IMR-90 (cell line): ENCODE results near the gene ALDOB. TPM values are rescaled to one million over a fixed set of nuclear protein-coding genes. Genes with fewer than 3 reads are reported as not detected.

Experiments
- ATAC-seq: fragments of 200-7000 bp; cut with Tn5 transposase; 2 replicates; pipeline ENCODE4 v1.9.1; 2020; ENCODE audit warnings: low read depth, mild to moderate bottlenecking, moderate library complexity
- Bru-seq: library from RNA; stranded (reverse); fragments of 400-500 nt; gene quantifications from one replicate; lab custom pipeline; 2021; lab: Mats Ljungman, UMichigan
- BruChase-seq, 2 experiments: library from RNA; stranded (reverse); fragments of 400-500 nt; gene quantifications; one replicate each; lab custom pipeline; 2021; lab: Mats Ljungman, UMichigan
- BruUV-seq: library from RNA; stranded (reverse); fragments of 400-500 nt; replicated peaks from 2 replicates; lab custom pipeline; 2021; lab: Mats Ljungman, UMichigan
- CTCF ChIA-PET: fragments of 300-600 bp; formaldehyde crosslinking; extraction: SDS; loops from one replicate; lab custom pipeline; 2021; ENCODE audit warnings: antibody characterized with exemption; lab: Yijun Ruan, JAX
- POLR2A ChIA-PET: fragments of 300-600 bp; sonication (Branson Sonifier 250); formaldehyde crosslinking; loops from one replicate; lab custom pipeline; 2022; ENCODE audit warnings: antibody characterized with exemption; ENCODE audit not compliant: unreplicated experiment; lab: Charles Lee
- DNase-seq: peaks from one replicate; pipeline ENCODE4 v3.0.0; 2013
- H2AFZ ChIP-seq: replicated peaks from 2 replicates; pipeline ENCODE3; 2013; ENCODE audit warnings: low read length, mild to moderate bottlenecking; ENCODE audit not compliant: poor library complexity
- H2AK5ac ChIP-seq: 2 replicates; pipeline ENCODE4 v1.6.1; 2013; ENCODE audit warnings: low read depth, low read length, inconsistent platforms
- H2AK9ac ChIP-seq: replicated peaks from 2 replicates; pipeline ENCODE3; 2013; ENCODE audit warnings: mild to moderate bottlenecking, low read depth, low read length, moderate library complexity; ENCODE audit not compliant: poor library complexity
- H2BK120ac ChIP-seq: 2 replicates; pipeline ENCODE4 v1.6.1; 2013; ENCODE audit warnings: low read depth, low read length, inconsistent platforms
- H2BK15ac ChIP-seq: 3 replicates; pipeline ENCODE4 v1.6.1; 2013; ENCODE audit warnings: low read depth, low read length, inconsistent platforms
- H2BK20ac ChIP-seq: 2 replicates; pipeline ENCODE4 v1.6.1; 2013; ENCODE audit warnings: low read depth, mild to moderate bottlenecking, inconsistent platforms, low read length, moderate library complexity
- H2BK5ac ChIP-seq: 2 replicates; pipeline ENCODE4 v1.6.1; 2013; ENCODE audit warnings: mild to moderate bottlenecking, low read depth, low read length, inconsistent platforms; ENCODE audit not compliant: poor library complexity, severe bottlenecking
- H3K14ac ChIP-seq: replicated peaks from 2 replicates; pipeline ENCODE4 v1.6.1; 2013; ENCODE audit warnings: low read depth, low read length, inconsistent platforms
- H3K18ac ChIP-seq: 2 replicates; pipeline ENCODE4 v1.6.1; 2013; ENCODE audit warnings: low read depth, low read length, control low read depth
- H3K23ac ChIP-seq: 2 replicates; pipeline ENCODE4 v1.6.1; 2013; ENCODE audit warnings: low read depth, low read length, inconsistent platforms
- H3K27ac ChIP-seq: 2 replicates; pipeline ENCODE4 v1.5.1; 2013; ENCODE audit warnings: mild to moderate bottlenecking, control low read depth, low read length; ENCODE audit not compliant: insufficient read depth
- H3K27me3 ChIP-seq: 2 replicates; pipeline ENCODE4 v1.6.1; 2013; ENCODE audit warnings: low read length; ENCODE audit not compliant: control insufficient read depth, insufficient read depth
- H3K36me3 ChIP-seq: 2 replicates; pipeline ENCODE4 v1.6.1; 2013; ENCODE audit warnings: low read length, mixed read lengths; ENCODE audit not compliant: control insufficient read depth, insufficient read depth
- H3K4ac ChIP-seq: 2 replicates; pipeline ENCODE4 v1.6.1; 2013; ENCODE audit warnings: low read depth, low read length, inconsistent platforms
- H3K4me1 ChIP-seq: 2 replicates; pipeline ENCODE4 v1.6.1; 2013; ENCODE audit warnings: low read length, mixed read lengths; ENCODE audit not compliant: control insufficient read depth, insufficient read depth
- H3K4me2 ChIP-seq: 2 replicates; pipeline ENCODE4 v1.6.1; 2013; ENCODE audit warnings: low read depth, mild to moderate bottlenecking, control low read depth, low read length, moderate library complexity
- H3K4me3 ChIP-seq: 2 replicates; pipeline ENCODE4 v1.5.1; 2013; ENCODE audit warnings: low read depth, mild to moderate bottlenecking, control low read depth, low read length, moderate library complexity; ENCODE audit not compliant: insufficient read depth
- H3K56ac ChIP-seq: 2 replicates; pipeline ENCODE4 v1.6.1; 2013; ENCODE audit warnings: low read length, inconsistent platforms; ENCODE audit not compliant: insufficient read depth; ENCODE audit errors: extremely low read depth
- H3K79me1 ChIP-seq, 2 experiments: 2 replicates each; pipeline ENCODE4 v1.6.1; 2013; ENCODE audit warnings: low read length in 2 of 2, inconsistent platforms in 1 of 2, low read depth in 1 of 2
- H3K9ac ChIP-seq: 2 replicates; pipeline ENCODE4 v1.6.1; 2013; ENCODE audit warnings: low read depth, low read length, control low read depth
- H3K9me1 ChIP-seq: 2 replicates; pipeline ENCODE4 v1.6.1; 2013; ENCODE audit warnings: low read length, inconsistent platforms; ENCODE audit not compliant: insufficient read depth
- H3K9me3 ChIP-seq: 2 replicates; pipeline ENCODE4 v1.6.1; 2013; ENCODE audit warnings: low read length; ENCODE audit not compliant: control insufficient read depth, insufficient read depth
- H4K20me1 ChIP-seq: 2 replicates; pipeline ENCODE4 v1.6.1; 2013; ENCODE audit warnings: low read length, inconsistent platforms; ENCODE audit not compliant: insufficient read depth
- H4K5ac ChIP-seq: 2 replicates; pipeline ENCODE4 v1.6.1; 2013; ENCODE audit warnings: mild to moderate bottlenecking, low read depth, low read length, control low read depth
- H4K8ac ChIP-seq, 2 experiments: 2 replicates each; pipeline ENCODE4 v1.6.1; 2013; ENCODE audit warnings: low read depth in 2 of 2, low read length in 2 of 2, control low read depth in 1 of 2, inconsistent platforms in 1 of 2
- H4K91ac ChIP-seq: 2 replicates; pipeline ENCODE4 v1.6.1; 2013; ENCODE audit warnings: low read depth, low read length, inconsistent platforms; ENCODE audit not compliant: insufficient read depth
- BHLHE40 ChIP-seq: fragments of 150-350 bp; IDR thresholded peaks from 2 replicates; pipeline ENCODE4 v1.6.1; 2016; ENCODE audit warnings: mild to moderate bottlenecking, low read depth, low read length
- CHD1 ChIP-seq: IDR thresholded peaks from 2 replicates; pipeline ENCODE4 v1.6.1; 2012; ENCODE audit warnings: low read depth, low read length, improper control_type of control experiment
- FOS ChIP-seq: fragments of 150-350 bp; IDR thresholded peaks from 2 replicates; pipeline ENCODE4 v1.6.1; 2016; ENCODE audit warnings: low read depth, low read length
- MAZ ChIP-seq: IDR thresholded peaks from 2 replicates; pipeline ENCODE4 v1.6.1; 2012; ENCODE audit warnings: low read depth, mild to moderate bottlenecking, low read length, improper control_type of control experiment, moderate library complexity, borderline replicate concordance
- NFE2L2 ChIP-seq: fragments of 150-350 bp; IDR thresholded peaks from 2 replicates; pipeline ENCODE4 v1.6.1; 2016; ENCODE audit warnings: low read depth, mild to moderate bottlenecking, low read length
- POLR2A ChIP-seq: IDR thresholded peaks from 2 replicates; pipeline ENCODE4 v1.6.1; 2012; ENCODE audit warnings: mild to moderate bottlenecking, low read depth, low read length
- RAD21 ChIP-seq: IDR thresholded peaks from 2 replicates; pipeline ENCODE4 v1.6.1; 2012; ENCODE audit warnings: low read length, improper control_type of control experiment
- WGBS, 2 experiments: methylation state at CpG; one replicate each; pipeline versions ENCODE4 v1.1.5 to v1.1.7; 2013; ENCODE audit warnings: missing lambda C conversion rate in 2 of 2; ENCODE audit not compliant: insufficient read length in 1 of 2; ENCODE audit errors: extremely low coverage in 2 of 2; 5-methylcytosine and 5-hydroxymethylcytosine counted together
- dilution Hi-C: fragments of 300-500 bp; cut with HindIII; formaldehyde crosslinking; loops from one replicate; pipeline ENCODE4 v1.14.3; 2018; ENCODE audit warnings: low sequenced_read_pairs; ENCODE audit not compliant: unreplicated experiment
- in situ Hi-C: fragments of 300-500 bp; cut with MboI; formaldehyde crosslinking; loops from 3 replicates; pipeline ENCODE4 v1.14.3; 2019; ENCODE audit warnings: low sequenced_read_pairs, inconsistent platforms, mixed read lengths
- intact Hi-C: fragments of 100-400 bp; cut with micrococcal nuclease; formaldehyde crosslinking; loops from 2 replicates; pipeline ENCODE4 v1.10.0; 2022
- long read RNA-seq: library from polyadenylated mRNA; unstranded; transcript quantifications from one replicate; pipeline ENCODE4 v2.0.0, GENCODE V29; 2021; ENCODE audit not compliant: unreplicated experiment
- polyA plus RNA-seq, 3 experiments: library from polyadenylated mRNA; depleted of rRNA; stranded (reverse); fragments of >200 nt; gene quantifications; 2 replicates each; pipeline ENCODE4 v1.2.3, GENCODE V29; 2012; ENCODE audit warnings: low replicate concordance in 1 of 3
- total RNA-seq: library from RNA; depleted of rRNA; stranded (reverse); fragments of >200 nt; gene quantifications from 2 replicates; pipeline ENCODE4 v1.2.3, GENCODE V29; 2012; rRNA removed
- TF ChIP-seq, protein P1 (sequence below): fragments of 150-350 bp; IDR thresholded peaks from 2 replicates; pipeline ENCODE4 v1.6.1; 2017; ENCODE audit warnings: mild to moderate bottlenecking, antibody characterized with exemption, low read length, low read depth

ALDOB gene
- total RNA-seq, result not detected in 2 replicates
- polyA plus RNA-seq (2012; rRNA removed), result not detected in 2 replicates
- polyA plus RNA-seq (2012; cell fraction: cytosol; rRNA removed), result not detected in 2 replicates
- polyA plus RNA-seq (2012; cell fraction: nucleus; rRNA removed; ENCODE audit: low replicate concordance), result not detected in 2 replicates
- percentile 6 among the genes with signal in this experiment for Bru-seq, nascent RNA
- not detected for BruChase-seq, experiment 1, labeled RNA remaining after a 6-hour chase
- not detected for BruChase-seq, experiment 2, labeled RNA remaining after a 2-hour chase
- long read RNA-seq, result 0 reads

DNA sequence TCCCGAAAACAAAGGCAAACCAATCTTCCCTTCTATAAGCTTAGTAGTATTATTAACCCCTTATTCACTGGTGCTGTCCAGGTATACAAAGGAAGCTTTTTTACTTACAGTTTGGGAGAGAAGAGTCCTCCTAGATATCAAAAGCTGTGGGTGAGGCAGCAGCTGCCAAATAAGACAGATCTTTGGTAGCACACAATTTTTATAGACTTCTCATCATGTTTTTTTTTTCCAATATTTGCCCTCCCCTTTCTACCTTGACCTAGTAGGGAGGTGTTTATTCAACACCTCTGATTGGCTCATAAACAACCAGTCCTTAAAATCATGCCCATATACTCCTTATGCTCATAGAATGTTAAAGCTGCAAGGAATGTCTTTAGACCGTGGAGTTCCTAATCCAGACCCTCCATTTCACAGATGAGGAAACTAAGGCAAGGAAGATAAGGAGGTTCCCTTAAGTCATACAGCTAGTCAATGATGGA, at the start of gene ALDOB:
Gene ALDOB (minus strand): TSS at position 174 of the 479 bp plus-strand sequence. CDS start 4,887 bp downstream, outside the sequence.
- Histone ChIP-seq H3K18ac (no peak within 1 kb of the TSS), H3K9me3 (no peaks in the 10 kb centered on the region), H3K14ac (no peak within 1 kb of the TSS), H2AFZ (no peak within 1 kb of the TSS), H3K4ac (no peak within 1 kb of the TSS), H2BK120ac (no peak within 1 kb of the TSS), H2BK20ac (no peak within 1 kb of the TSS), H2AK5ac (no peak within 1 kb of the TSS), H2BK15ac (no peak within 1 kb of the TSS), H4K91ac (no peak within 1 kb of the TSS), H3K4me3 (no peak within 1 kb of the TSS), H2AK9ac (no peak within 1 kb of the TSS), H3K27ac (no peak within 1 kb of the TSS), H4K5ac (no peak within 1 kb of the TSS), H3K9me1 (no peaks in the 10 kb centered on the region), H2BK5ac (no peak within 1 kb of the TSS), H4K20me1 (no peaks in the 10 kb centered on the region), H4K8ac (no peak within 1 kb of the TSS), H3K9ac (no peak within 1 kb of the TSS), H3K79me1 (no peaks in the 10 kb centered on the region), H3K4me2 (no peak within 1 kb of the TSS), H3K56ac (no peak within 1 kb of the TSS), H3K23ac (no peak within 1 kb of the TSS), H3K27me3 (peaks cover 2% of the 10 kb centered on the region), H3K4me1 (no peaks in the 10 kb centered on the region), H3K36me3 (no peaks in the 10 kb centered on the region)
- no CpG with 5 or more reads among the region's 2 CpGs for WGBS, 2 experiments
- POLR2A ChIA-PET, result interaction anchor here (0.6 kb wide), 1 partner anchor 41 kb away, joined by 5 read pairs; no protein-coding TSS in a partner anchor
- intact Hi-C loops, result no loop called here
- no peak for DNase-seq
- in situ Hi-C loops, result no loop called here
- TF ChIP-seq MAZ (no peak), NFE2L2 (no peak), FOS (no peak), RAD21 (no peak), POLR2A (no peak), BHLHE40 (no peak), CHD1 (no peak)
- TF ChIP-seq, protein P1, sequence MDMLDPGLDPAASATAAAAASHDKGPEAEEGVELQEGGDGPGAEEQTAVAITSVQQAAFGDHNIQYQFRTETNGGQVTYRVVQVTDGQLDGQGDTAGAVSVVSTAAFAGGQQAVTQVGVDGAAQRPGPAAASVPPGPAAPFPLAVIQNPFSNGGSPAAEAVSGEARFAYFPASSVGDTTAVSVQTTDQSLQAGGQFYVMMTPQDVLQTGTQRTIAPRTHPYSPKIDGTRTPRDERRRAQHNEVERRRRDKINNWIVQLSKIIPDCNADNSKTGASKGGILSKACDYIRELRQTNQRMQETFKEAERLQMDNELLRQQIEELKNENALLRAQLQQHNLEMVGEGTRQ, result no peak
- CTCF ChIA-PET, result interaction anchor here (0.8 kb wide), 1 partner anchor 11 kb away, joined by 3 read pairs; no protein-coding TSS in a partner anchor
- no TSS peak for BruUV-seq
- no peak for ATAC-seq
- dilution Hi-C loops, result no loop called here
